ENCODE results near the gene RASSF5. TPM values are rescaled to one million over a fixed set of nuclear protein-coding genes. Genes with fewer than 3 reads are reported as not detected.
A peak's percentile ranks its signal among the peaks of the same experiment; 100 is the strongest.

The RASSF5 gene
- total RNA-seq, 1 experiment from 2014 or later, result 27.2 TPM

- peak overlapping the region; percentile 26; the same call in 1 of the 2 replicates for H3K4me3 ChIP-seq (ENCODE audit: low read length)
- no peaks in the 10 kb centered on the region for H3K9me3 ChIP-seq (ENCODE audit: low read length)
- H3K9me2 ChIP-seq (replicated peaks; ENCODE audit: insufficient read depth, low read length), result no peaks in the 10 kb centered on the region
- H2AFZ ChIP-seq (ENCODE audit: low read length), result no peak overlapping the region
- peaks cover 75% of the 10 kb centered on the region for H3K79me2 ChIP-seq (ENCODE audit: low read length)
- no peaks in the 10 kb centered on the region for H4K20me1 ChIP-seq (ENCODE audit: insufficient read depth, low read depth, low read length)
- peak overlapping the region; percentile 35 for H3K4me2 ChIP-seq (ENCODE audit: low read depth, low read length, poor library complexity, severe bottlenecking)
- peaks cover 12% of the 10 kb centered on the region; the same call in 1 of the 2 replicates for H3K36me3 ChIP-seq (ENCODE audit: insufficient read depth, low read length)
- peak overlapping the region; percentile 4; the same call in 1 of the 2 replicates for H3K27ac ChIP-seq (ENCODE audit: low read length)
- H3K27me3 ChIP-seq (ENCODE audit: low read length), result no peaks in the 10 kb centered on the region
- H3K4me1 ChIP-seq (ENCODE audit: low read length), result peaks cover 36% of the 10 kb centered on the region
- no peak for DNase-seq
- peak overlapping the region; percentile 39 for H3K9ac ChIP-seq (ENCODE audit: low read length)
Measured at GRCh38 chr1:206563367-206564207, 56.3 kb downstream of the RASSF5 start.

- Histone ChIP-seq H3K4me2 (ENCODE audit: low read depth, low read length, poor library complexity, severe bottlenecking) (no peak overlapping the region), H3K4me1 (ENCODE audit: low read length) (peaks cover 33% of the 10 kb centered on the region), H3K27me3 (ENCODE audit: low read length) (no peaks in the 10 kb centered on the region), H3K9me3 (ENCODE audit: low read length) (no peaks in the 10 kb centered on the region), H4K20me1 (ENCODE audit: insufficient read depth, low read depth, low read length) (no peaks in the 10 kb centered on the region), H3K36me3 (ENCODE audit: insufficient read depth, low read length) (peaks cover 10% of the 10 kb centered on the region; the same call in 1 of the 2 replicates), H2AFZ (ENCODE audit: low read length) (no peak overlapping the region), H3K27ac (ENCODE audit: low read length) (no peak overlapping the region), H3K9ac (ENCODE audit: low read length) (no peak overlapping the region), H3K79me2 (ENCODE audit: low read length) (peaks cover 72% of the 10 kb centered on the region), H3K4me3 (ENCODE audit: low read length) (no peak overlapping the region), H3K9me2 (replicated peaks; ENCODE audit: insufficient read depth, low read length) (no peaks in the 10 kb centered on the region)
- no peak for DNase-seq
Measured at GRCh38 chr1:206565995-206566394, 58.7 kb downstream of the RASSF5 start.

DNA sequence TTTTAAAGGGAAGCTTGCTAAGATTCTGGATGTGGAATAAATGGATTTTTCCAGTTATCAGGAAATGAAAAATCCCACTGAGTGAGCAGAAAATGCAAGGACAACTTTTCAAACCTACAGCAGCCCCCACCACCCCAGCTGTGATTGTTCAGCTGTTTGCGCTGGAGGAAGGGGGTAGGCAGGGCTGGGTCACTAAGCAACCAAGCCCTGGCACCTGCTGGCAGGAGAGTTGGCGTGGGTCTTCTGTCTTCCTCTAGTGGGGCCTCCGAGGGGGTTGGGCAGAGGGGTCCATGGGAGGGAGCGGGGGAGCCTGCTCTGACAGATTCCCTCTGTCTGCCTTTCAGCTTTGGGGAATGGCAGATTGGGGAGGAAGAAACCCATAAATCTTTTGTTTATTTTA is 59.7 kb downstream of the RASSF5 start:
- H3K4me3 ChIP-seq (ENCODE audit: low read length), result no peak overlapping the region
- H3K79me2 ChIP-seq (ENCODE audit: low read length), result peaks cover 77% of the 10 kb centered on the region
- peaks cover 4% of the 10 kb centered on the region; the same call in 1 of the 2 replicates for H3K36me3 ChIP-seq (ENCODE audit: insufficient read depth, low read length)
- H3K27me3 ChIP-seq (ENCODE audit: low read length), result no peaks in the 10 kb centered on the region
- no peaks in the 10 kb centered on the region for H4K20me1 ChIP-seq (ENCODE audit: insufficient read depth, low read depth, low read length)
- no peaks in the 10 kb centered on the region for H3K9me3 ChIP-seq (ENCODE audit: low read length)
- no peak overlapping the region for H3K4me2 ChIP-seq (ENCODE audit: low read depth, low read length, poor library complexity, severe bottlenecking)
- H3K9me2 ChIP-seq (replicated peaks; ENCODE audit: insufficient read depth, low read length), result no peaks in the 10 kb centered on the region
- no peak overlapping the region for H2AFZ ChIP-seq (ENCODE audit: low read length)
- H3K9ac ChIP-seq (ENCODE audit: low read length), result no peak overlapping the region
- no peak for DNase-seq
- peaks cover 33% of the 10 kb centered on the region for H3K4me1 ChIP-seq (ENCODE audit: low read length)
- H3K27ac ChIP-seq (ENCODE audit: low read length), result no peak overlapping the region

DNA sequence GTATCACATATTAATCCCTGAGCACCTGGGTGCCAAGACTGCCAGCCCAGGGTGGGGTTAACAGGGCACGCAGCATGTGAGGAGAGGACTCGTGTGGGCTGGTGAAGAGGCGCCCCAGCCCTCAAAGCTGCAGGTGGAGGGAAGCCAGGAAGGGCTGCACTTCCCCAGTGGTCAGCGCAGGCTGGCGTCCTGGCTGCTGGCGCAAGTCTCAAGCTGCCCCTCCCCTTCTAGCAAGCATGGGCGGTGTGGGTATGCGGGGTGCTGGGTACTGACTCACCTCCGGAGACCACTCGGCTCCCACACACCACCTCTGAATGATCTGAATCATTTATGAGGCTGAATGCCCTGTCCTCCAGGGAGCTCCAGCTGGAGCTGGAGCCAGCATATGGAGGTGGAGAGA is 60.9 kb downstream of the RASSF5 start:
- H3K9me2 ChIP-seq (replicated peaks; ENCODE audit: insufficient read depth, low read length), result no peaks in the 10 kb centered on the region
- no peaks in the 10 kb centered on the region for H4K20me1 ChIP-seq (ENCODE audit: insufficient read depth, low read depth, low read length)
- H3K4me3 ChIP-seq (ENCODE audit: low read length), result no peak overlapping the region
- H3K9me3 ChIP-seq (ENCODE audit: low read length), result no peaks in the 10 kb centered on the region
- DNase-seq, result no peak
- peaks cover 82% of the 10 kb centered on the region for H3K79me2 ChIP-seq (ENCODE audit: low read length)
- no peaks in the 10 kb centered on the region for H3K27me3 ChIP-seq (ENCODE audit: low read length)
- H3K9ac ChIP-seq (ENCODE audit: low read length), result no peak overlapping the region
- no peak overlapping the region for H2AFZ ChIP-seq (ENCODE audit: low read length)
- H3K4me2 ChIP-seq (ENCODE audit: low read depth, low read length, poor library complexity, severe bottlenecking), result no peak overlapping the region
- H3K36me3 ChIP-seq (ENCODE audit: insufficient read depth, low read length), result no peaks in the 10 kb centered on the region
- H3K27ac ChIP-seq (ENCODE audit: low read length), result no peak overlapping the region
- peaks cover 23% of the 10 kb centered on the region for H3K4me1 ChIP-seq (ENCODE audit: low read length)

GRCh38 chr1:206568779-206569352 is 61.5 kb downstream of the RASSF5 start:
- Histone ChIP-seq H4K20me1 (ENCODE audit: insufficient read depth, low read depth, low read length) (no peaks in the 10 kb centered on the region), H3K4me1 (ENCODE audit: low read length) (peaks cover 18% of the 10 kb centered on the region)

GRCh38 chr1:206569556-206569955 is 62.2 kb downstream of the RASSF5 start:
- Histone ChIP-seq H2AFZ (ENCODE audit: low read length) (no peak overlapping the region), H4K20me1 (ENCODE audit: insufficient read depth, low read depth, low read length) (no peaks in the 10 kb centered on the region), H3K9ac (ENCODE audit: low read length) (no peak overlapping the region), H3K9me3 (ENCODE audit: low read length) (no peaks in the 10 kb centered on the region), H3K79me2 (ENCODE audit: low read length) (peaks cover 75% of the 10 kb centered on the region), H3K4me1 (ENCODE audit: low read length) (peaks cover 18% of the 10 kb centered on the region), H3K27ac (ENCODE audit: low read length) (no peak overlapping the region), H3K4me3 (ENCODE audit: low read length) (no peak overlapping the region), H3K36me3 (ENCODE audit: insufficient read depth, low read length) (no peaks in the 10 kb centered on the region), H3K4me2 (ENCODE audit: low read depth, low read length, poor library complexity, severe bottlenecking) (no peak overlapping the region), H3K9me2 (replicated peaks; ENCODE audit: insufficient read depth, low read length) (no peaks in the 10 kb centered on the region), H3K27me3 (ENCODE audit: low read length) (no peaks in the 10 kb centered on the region)
- DNase-seq, result no peak

More at GRCh38 chr1:206568779-206569352, 61.5 kb downstream of the RASSF5 start:
- H3K36me3 ChIP-seq (ENCODE audit: insufficient read depth, low read length), result no peaks in the 10 kb centered on the region
- H3K9ac ChIP-seq (ENCODE audit: low read length), result no peak overlapping the region
- H2AFZ ChIP-seq (ENCODE audit: low read length), result no peak overlapping the region
- H3K27me3 ChIP-seq (ENCODE audit: low read length), result no peaks in the 10 kb centered on the region
- H3K79me2 ChIP-seq (ENCODE audit: low read length), result peaks cover 79% of the 10 kb centered on the region
- no peaks in the 10 kb centered on the region for H3K9me3 ChIP-seq (ENCODE audit: low read length)
- H3K4me3 ChIP-seq (ENCODE audit: low read length), result no peak overlapping the region
- no peak for DNase-seq
- H3K27ac ChIP-seq (ENCODE audit: low read length), result no peak overlapping the region
- H3K4me2 ChIP-seq (ENCODE audit: low read depth, low read length, poor library complexity, severe bottlenecking), result no peak overlapping the region
- H3K9me2 ChIP-seq (replicated peaks; ENCODE audit: insufficient read depth, low read length), result no peaks in the 10 kb centered on the region

DNA sequence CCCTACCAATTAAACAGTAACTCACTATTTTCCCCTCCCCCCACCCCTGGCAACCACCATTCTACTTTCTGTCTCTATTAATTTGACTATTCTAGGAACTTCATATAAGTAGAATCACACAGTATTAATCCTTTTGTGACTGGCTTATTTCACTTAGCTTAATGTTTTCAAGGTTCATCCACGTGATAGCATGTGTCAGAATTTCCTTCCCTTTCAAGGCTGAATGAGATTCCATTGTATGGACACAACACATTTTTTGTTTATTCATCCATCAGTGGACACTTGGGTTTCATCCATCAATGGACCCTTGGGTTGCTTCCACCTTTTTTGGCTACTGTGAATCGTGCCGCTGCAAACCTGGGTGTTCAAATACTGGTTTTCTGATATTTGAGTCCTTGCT is 63.2 kb downstream of the RASSF5 start:
- H2AFZ ChIP-seq (ENCODE audit: low read length), result no peak overlapping the region
- peaks cover 18% of the 10 kb centered on the region for H3K4me1 ChIP-seq (ENCODE audit: low read length)
- no peaks in the 10 kb centered on the region for H4K20me1 ChIP-seq (ENCODE audit: insufficient read depth, low read depth, low read length)
- no peaks in the 10 kb centered on the region for H3K36me3 ChIP-seq (ENCODE audit: insufficient read depth, low read length)
- peaks cover 69% of the 10 kb centered on the region for H3K79me2 ChIP-seq (ENCODE audit: low read length)
- H3K4me2 ChIP-seq (ENCODE audit: low read depth, low read length, poor library complexity, severe bottlenecking), result no peak overlapping the region
- H3K9me3 ChIP-seq (ENCODE audit: low read length), result no peaks in the 10 kb centered on the region
- no peaks in the 10 kb centered on the region for H3K9me2 ChIP-seq (replicated peaks; ENCODE audit: insufficient read depth, low read length)
- H3K9ac ChIP-seq (ENCODE audit: low read length), result no peak overlapping the region
- no peak overlapping the region for H3K4me3 ChIP-seq (ENCODE audit: low read length)
- DNase-seq, result no peak
- no peak overlapping the region for H3K27ac ChIP-seq (ENCODE audit: low read length)
- H3K27me3 ChIP-seq (ENCODE audit: low read length), result no peaks in the 10 kb centered on the region

GRCh38 chr1:206572835-206573234 is 65.5 kb downstream of the RASSF5 start:
- H3K4me1 ChIP-seq (ENCODE audit: low read length), result peaks cover 18% of the 10 kb centered on the region
- H2AFZ ChIP-seq (ENCODE audit: low read length), result no peak overlapping the region
- no peak for DNase-seq
- no peak overlapping the region for H3K9ac ChIP-seq (ENCODE audit: low read length)
- no peak overlapping the region for H3K4me2 ChIP-seq (ENCODE audit: low read depth, low read length, poor library complexity, severe bottlenecking)
- no peaks in the 10 kb centered on the region for H3K36me3 ChIP-seq (ENCODE audit: insufficient read depth, low read length)
- no peaks in the 10 kb centered on the region for H3K27me3 ChIP-seq (ENCODE audit: low read length)
- no peaks in the 10 kb centered on the region; the same call in 1 of the 2 replicates for H4K20me1 ChIP-seq (ENCODE audit: insufficient read depth, low read depth, low read length)
- no peak overlapping the region for H3K27ac ChIP-seq (ENCODE audit: low read length)
- H3K9me3 ChIP-seq (ENCODE audit: low read length), result no peaks in the 10 kb centered on the region
- no peaks in the 10 kb centered on the region for H3K9me2 ChIP-seq (replicated peaks; ENCODE audit: insufficient read depth, low read length)
- peaks cover 66% of the 10 kb centered on the region for H3K79me2 ChIP-seq (ENCODE audit: low read length)
- no peak overlapping the region for H3K4me3 ChIP-seq (ENCODE audit: low read length)
